ENCODE results near the gene TDRD6. TPM values are rescaled to one million over a fixed set of nuclear protein-coding genes. Genes with fewer than 3 reads are reported as not detected.

The TDRD6 gene
- polyA plus RNA-seq, 1 experiment: not detected

GRCh38 chr6:46652603-46653438 lies 34.9 kb upstream of the TDRD6 start, which contains the start of the genes CYP39A1 and SLC25A27:
Gene CYP39A1, minus strand, starts transcription at chr6:46652818. Its CDS starts 236 bp downstream, at chr6:46652582.
Gene SLC25A27, plus strand, starts transcription at chr6:46652975. Its CDS starts 218 bp downstream, at chr6:46653193.
- peak within 1 kb of the TSS; percentile 70 for H3K4me3 ChIP-seq (ENCODE audit: low read depth, low read length)
- no peaks in the 10 kb centered on the region for H3K9me3 ChIP-seq (ENCODE audit: control insufficient read depth, insufficient read depth, low read length)
- peaks cover 12% of the 10 kb centered on the region for H3K27me3 ChIP-seq (ENCODE audit: control insufficient read depth, insufficient read depth, low read length)
- peak; percentile 27 for DNase-seq (ENCODE audit: low read depth, low spot score)
- TF ChIP-seq CTCF (IDR thresholded peaks at IDR 0.05; ENCODE audit: low read depth, low read length): no peak
- ChIA-PET CTCF (no interaction called here), POLR2A (no interaction called here)
- no peak within 1 kb of the TSS for H3K27ac ChIP-seq (ENCODE audit: low read depth, low read length)

- no peak for DNase-seq (ENCODE audit: low read depth, low spot score)
- no peak for TF ChIP-seq CTCF (IDR thresholded peaks at IDR 0.05; ENCODE audit: low read depth, low read length)
- H3K27ac ChIP-seq (ENCODE audit: low read depth, low read length): no peak overlapping the region
- CTCF ChIA-PET: no interaction called here
- H3K4me3 ChIP-seq (ENCODE audit: low read depth, low read length): peak overlapping the region; percentile 70
- H3K9me3 ChIP-seq (ENCODE audit: control insufficient read depth, insufficient read depth, low read length): no peaks in the 10 kb centered on the region
- H3K27me3 ChIP-seq (ENCODE audit: control insufficient read depth, insufficient read depth, low read length): peaks cover 12% of the 10 kb centered on the region
- POLR2A ChIA-PET: no interaction called here
These were observed 34.1 kb upstream of the TDRD6 start for GRCh38 chr6:46653439-46654195.

DNA sequence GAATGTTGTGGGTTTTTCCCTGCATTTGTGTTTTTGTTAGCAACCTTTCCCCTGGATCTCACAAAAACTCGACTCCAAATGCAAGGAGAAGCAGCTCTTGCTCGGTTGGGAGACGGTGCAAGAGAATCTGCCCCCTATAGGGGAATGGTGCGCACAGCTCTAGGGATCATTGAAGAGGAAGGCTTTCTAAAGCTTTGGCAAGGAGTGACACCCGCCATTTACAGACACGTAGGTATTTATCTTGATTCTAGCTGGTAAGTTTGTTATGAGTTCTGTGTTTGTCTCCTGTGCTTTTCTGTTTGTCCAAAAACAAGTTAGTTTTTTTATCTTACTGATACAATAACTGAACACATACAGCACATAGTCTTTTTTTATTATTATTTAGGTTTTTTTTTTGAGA lies 31.9 kb upstream of the TDRD6 start:
- CTCF ChIA-PET: no interaction called here

GRCh38 chr6:46657642-46658041 lies 30.0 kb upstream of the TDRD6 start:
- H3K9me3 ChIP-seq (ENCODE audit: control insufficient read depth, insufficient read depth, low read length): no peaks in the 10 kb centered on the region
- TF ChIP-seq CTCF (IDR thresholded peaks at IDR 0.05; ENCODE audit: low read depth, low read length): no peak
- H3K27me3 ChIP-seq (ENCODE audit: control insufficient read depth, insufficient read depth, low read length): peaks cover 7% of the 10 kb centered on the region
- H3K4me3 ChIP-seq (ENCODE audit: low read depth, low read length): no peak overlapping the region
- H3K27ac ChIP-seq (ENCODE audit: low read depth, low read length): no peak overlapping the region
- POLR2A ChIA-PET: no interaction called here
- DNase-seq (ENCODE audit: low read depth, low spot score): no peak
- CTCF ChIA-PET: interaction anchor here (0.6 kb wide), 1 partner anchor 8 kb away, joined by 3 read pairs; no protein-coding TSS in a partner anchor

More for the DNA sequence above, 31.9 kb upstream of the TDRD6 start:
- Histone ChIP-seq H3K27me3 (ENCODE audit: control insufficient read depth, insufficient read depth, low read length) (peaks cover 12% of the 10 kb centered on the region), H3K4me3 (ENCODE audit: low read depth, low read length) (no peak overlapping the region), H3K9me3 (ENCODE audit: control insufficient read depth, insufficient read depth, low read length) (no peaks in the 10 kb centered on the region), H3K27ac (ENCODE audit: low read depth, low read length) (no peak overlapping the region)
- DNase-seq (ENCODE audit: low read depth, low spot score): no peak
- TF ChIP-seq CTCF (IDR thresholded peaks at IDR 0.05; ENCODE audit: low read depth, low read length): peak; percentile 21
- POLR2A ChIA-PET: no interaction called here

Measured in AG04450 (cell line).